DMS79 (cell line): Measurements from ENCODE around the gene SSNA1.

ENCODE experiments used
- DNase-seq: peaks from one replicate; lab custom pipeline; 2025; lab: John Stamatoyannopoulos, UW

Gene SSNA1

GRCh38 chr9:137201205-137201868 lies 12.9 kb downstream of the SSNA1 start:
- DNase-seq = no peak

GRCh38 chr9:137202966-137203365 lies 14.5 kb downstream of the SSNA1 start:
- no peak for DNase-seq

DNA sequence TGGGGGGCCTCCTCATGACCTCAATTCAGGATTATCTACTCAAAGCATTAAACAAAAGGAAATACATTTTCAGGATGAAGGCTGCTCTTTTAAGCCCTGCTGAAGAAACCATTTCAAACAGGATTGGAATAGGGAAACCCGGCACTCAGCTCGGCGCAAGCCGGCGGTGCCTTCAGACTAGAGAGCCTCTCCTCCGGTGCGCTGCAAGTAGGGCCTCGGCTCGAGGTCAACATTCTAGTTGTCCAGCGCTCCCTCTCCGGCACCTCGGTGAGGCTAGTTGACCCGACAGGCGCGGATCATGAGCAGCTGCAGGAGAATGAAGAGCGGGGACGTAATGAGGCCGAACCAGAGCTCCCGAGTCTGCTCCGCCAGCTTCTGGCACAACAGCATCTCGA lies 16.3 kb downstream of the SSNA1 start:
- DNase-seq = no peak

- peak; percentile 69 for DNase-seq
These were observed 16.9 kb downstream of the SSNA1 start, which contains the start of the genes NDOR1 and TMEM203 for GRCh38 chr9:137205126-137206069. NDOR1 (plus strand) TSS chr9:137205700; CDS start chr9:137205778, 78 bp downstream. TMEM203 (minus strand) TSS chr9:137205648; CDS start chr9:137205414, 234 bp downstream.

DNA sequence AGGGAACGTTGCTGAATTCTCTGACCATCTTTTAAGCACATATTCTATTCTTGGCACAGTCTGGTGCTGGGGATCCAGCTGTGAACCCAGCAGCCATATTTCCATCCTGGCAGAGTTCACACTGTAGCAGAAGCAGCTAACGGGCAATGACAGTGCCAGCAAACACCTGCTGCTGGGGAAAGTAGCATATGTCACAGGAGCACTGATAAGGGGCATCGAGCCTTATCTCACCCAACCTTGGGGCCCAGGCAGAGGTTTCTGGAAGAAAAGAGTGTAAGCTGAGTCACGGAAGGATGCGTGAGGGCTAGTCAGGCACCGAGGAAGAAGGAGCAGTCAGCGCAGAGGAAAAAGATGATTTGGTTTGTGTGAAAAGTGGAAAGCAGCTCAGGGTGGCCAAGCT lies 18.1 kb downstream of the SSNA1 start:
- no peak for DNase-seq

GRCh38 chr9:137211532-137211931 lies 23.1 kb downstream of the SSNA1 start:
- no peak for DNase-seq

DNA sequence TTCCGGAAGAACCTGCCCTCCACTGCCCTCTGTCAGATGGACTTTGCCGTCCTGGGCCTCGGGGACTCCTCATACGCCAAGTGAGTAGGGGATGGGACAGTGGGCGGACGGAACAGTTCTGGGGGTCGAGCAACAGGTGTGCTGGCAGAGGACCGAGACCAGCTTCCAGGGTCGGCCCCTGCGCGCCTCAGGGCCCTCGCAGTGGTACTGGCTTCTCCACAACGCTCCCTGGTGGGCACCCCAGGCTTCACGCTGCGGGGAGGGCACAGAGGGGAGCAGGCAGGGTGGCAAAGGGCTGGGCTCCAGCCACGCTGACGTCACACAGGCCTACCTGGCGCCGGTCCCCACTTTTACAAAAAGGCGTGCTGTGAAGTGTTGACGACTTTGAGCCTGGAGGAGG lies 24.0 kb downstream of the SSNA1 start:
- no peak for DNase-seq

DNA sequence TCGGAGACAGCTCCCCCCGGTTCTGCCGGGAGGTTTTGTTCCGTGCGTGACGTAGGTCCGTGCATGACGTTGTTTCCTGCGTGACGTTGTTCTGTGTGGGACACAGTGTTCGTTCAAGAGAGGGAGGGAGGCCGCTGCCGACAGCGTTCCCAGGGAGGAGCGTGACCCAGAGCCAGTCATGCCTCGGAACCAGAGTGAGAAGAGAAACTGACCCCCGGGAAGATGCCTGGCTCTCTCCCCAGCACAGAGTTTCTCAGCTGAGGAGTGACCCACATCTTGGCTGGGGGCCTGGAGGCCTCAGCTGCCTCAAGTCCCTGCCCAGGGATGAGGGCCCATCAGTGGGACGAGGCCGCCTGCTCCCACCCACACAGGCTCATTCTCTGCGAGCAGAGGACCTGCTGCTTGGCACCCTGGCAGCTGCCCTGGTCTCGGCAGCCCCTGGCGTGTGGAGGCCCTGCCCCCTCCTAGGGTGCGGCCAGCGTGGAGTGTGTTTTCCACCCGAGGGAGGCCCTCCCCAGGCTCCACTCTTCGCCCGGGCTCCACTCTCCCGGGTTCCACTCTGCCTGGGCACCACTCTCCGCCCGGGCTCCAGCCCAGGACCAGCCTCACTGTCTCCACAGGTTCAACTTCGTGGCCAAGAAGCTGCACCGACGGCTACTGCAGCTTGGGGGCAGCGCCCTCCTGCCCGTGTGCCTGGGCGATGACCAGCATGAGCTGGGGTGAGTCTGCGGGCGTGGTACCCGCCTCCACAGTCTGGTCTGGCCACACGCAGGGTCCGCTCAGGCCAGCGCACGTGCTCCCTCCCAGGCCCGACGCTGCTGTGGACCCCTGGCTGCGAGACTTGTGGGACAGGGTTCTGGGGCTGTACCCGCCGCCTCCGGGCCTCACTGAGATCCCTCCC lies 24.9 kb downstream of the SSNA1 start:
- no peak for DNase-seq

- DNase-seq = no peak
These were observed 26.1 kb downstream of the SSNA1 start for GRCh38 chr9:137214620-137215019.

GRCh38 chr9:137215196-137215986 lies 26.9 kb downstream of the SSNA1 start:
- no peak for DNase-seq

DNA sequence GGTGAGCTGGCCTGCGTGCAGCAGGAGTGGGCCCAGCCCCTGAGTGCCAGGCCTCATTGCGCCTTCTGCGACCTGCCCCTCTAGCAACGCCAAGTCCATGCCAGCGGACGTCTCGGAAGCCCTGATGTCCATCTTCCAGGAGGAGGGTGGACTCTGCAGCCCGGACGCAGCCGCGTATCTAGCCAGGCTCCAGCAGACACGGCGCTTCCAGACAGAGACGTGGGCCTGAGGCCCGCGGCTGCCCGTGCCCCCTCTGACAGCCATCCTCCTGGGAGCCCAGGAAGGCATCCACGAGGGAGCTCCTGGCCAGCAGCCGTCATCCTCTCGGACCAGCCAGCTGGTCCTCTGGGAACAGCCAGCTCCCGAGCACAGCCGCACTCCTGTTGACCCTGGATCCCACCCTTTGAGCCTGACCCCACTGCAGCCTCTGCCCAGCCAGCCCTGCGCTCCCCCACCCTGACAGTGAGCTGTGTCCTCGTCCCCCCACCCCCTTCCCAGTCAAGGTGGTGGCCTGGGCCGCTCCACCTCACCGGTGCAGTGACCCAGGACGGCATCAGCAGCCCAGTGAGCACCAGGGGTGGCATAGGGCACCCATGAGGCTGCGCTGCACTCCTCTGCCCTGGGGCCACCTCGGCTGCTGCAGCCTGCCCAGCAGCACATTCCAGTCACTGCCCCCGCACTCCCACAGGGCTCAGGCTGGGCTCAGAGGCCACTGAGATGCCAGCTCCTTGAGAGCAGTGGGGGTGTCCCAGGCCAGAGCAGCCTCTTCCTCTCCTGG lies 27.9 kb downstream of the SSNA1 start:
- no peak for DNase-seq

DNA sequence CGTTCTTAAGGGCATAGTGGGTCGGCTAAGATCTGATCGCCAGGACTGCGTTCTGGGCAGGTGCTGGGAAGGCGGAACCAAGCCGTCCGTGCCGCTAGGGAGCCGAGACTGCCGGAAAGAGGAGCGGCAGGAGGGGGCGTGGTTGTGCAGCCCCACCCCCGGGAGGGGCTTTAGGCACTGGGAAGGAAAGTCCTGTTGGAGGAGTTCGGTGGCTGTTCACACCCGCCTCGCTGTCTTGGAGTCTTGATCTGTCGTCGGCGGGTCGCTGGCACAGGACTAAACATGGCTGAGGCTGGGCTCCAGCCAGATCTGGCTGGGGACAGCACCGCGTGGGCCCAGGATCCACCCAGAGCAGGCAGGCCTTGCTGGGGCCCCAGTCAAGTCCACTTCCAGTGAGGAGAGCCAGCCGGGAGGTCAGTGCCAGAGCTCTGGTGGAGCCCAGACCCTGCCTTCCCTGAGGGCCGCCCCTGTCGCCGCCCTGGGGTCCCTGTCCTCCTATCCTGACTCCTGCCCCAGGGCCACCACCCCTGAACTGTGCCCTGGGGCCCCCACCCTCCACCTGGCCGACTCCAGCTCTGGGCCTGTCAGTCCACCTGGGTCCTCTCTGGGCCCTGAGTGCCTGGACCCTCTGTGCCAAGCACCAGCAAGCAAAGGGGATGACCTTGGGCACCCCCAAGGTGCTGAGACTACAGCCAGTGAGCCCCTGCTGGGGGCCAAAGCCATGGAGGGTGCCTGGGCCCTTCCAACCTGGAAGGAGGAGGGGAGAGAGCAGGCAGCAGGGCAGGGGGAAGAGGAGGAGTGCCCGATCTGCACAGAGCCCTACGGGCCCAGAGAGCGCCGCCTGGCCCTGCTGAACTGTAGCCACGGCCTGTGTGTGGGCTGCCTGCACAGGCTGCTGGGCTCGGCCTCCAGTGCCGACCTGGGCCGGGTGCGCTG lies 29.1 kb downstream of the SSNA1 start:
- DNase-seq = no peak

DNA sequence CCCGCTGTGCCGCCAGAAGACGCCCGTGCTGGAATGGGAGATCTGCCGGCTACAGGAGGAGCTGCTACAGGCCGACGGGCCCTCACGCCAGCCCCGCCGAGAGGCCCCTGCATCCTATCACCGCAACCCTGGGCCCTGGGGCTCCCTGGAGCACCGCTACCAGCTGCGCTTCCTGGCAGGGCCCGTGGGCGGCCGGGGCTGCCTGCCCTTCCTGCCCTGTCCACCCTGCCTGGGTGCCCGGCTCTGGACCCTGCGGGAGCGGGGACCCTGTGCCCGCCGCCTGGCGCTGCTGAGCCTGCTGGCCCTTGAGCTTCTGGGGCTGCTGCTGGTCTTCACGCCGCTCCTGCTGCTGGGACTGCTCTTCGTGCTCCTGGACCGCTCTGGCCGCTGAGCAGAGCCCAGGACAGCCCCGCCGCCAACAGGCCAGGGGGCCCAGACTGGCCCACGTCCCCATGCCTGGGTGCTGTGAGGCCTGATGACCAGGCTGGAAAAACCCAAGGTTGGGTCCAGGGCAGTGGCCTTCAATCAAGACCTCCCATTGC lies 29.8 kb downstream of the SSNA1 start:
- no peak for DNase-seq

DNA sequence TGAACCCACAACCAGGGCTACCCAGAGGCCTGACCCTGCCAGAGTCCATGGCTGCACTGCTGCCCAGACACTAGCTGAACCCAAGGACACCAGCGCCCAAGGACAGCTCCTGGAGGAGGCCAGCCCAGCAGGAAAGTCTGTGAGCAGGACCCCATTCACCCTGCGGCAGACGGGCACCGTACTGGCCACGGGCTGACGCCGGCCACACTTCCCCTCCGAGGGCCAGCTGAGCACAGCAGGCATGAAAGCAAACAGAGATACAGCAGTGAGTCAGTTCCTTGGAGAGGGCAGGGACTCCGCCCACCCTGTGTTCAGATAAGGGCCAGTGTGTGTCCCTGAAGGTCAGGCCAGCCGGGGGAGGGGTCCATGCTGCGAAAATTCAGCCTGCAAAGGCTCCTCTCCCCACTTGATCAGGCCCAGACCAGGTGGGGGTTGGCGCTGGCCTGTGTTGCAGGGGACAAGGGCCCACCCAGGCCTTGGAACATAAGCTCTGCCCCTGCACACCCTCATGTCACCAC lies 30.3 kb downstream of the SSNA1 start:
- no peak for DNase-seq

- DNase-seq = no peak
These were observed 31.4 kb downstream of the SSNA1 start for GRCh38 chr9:137219757-137220316.

DNA sequence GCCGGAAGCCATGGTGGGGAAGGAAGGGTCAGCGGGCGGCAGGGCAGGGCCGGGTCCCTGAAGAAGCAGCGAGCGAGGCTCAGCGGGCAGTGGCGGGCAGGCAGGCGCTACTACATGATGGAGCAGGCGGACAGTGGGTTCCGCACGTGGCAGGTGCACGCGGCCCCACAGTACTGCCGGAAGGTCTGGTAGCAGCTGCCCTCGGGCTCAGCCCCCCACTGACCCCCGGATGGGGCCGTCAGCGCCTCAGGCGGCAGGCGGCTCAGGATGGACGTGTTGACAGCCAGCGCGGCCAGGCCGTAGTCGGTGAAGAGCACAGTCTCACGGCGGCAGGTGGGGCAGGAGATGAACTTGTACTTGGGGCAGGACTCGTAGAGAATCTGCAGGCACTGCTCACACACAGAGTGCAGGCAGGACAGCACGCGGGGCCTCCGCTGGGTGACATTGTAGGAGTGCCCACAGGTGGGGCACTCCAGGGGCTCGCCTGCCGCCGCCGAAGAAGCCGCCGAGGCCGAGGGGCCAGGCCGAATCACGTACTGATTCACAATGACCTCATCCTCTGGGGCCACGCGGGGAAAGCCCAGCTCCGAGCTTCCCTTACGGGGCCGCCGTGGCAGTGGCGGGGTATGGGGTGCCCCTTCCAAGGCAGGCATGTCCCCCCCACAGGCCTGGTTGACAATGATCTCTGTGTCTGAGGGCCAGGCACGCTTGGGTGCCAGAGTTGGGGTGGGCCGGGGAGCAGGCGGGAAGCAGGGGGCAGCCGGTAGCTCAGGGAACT lies 32.0 kb downstream of the SSNA1 start:
- no peak for DNase-seq

DNA sequence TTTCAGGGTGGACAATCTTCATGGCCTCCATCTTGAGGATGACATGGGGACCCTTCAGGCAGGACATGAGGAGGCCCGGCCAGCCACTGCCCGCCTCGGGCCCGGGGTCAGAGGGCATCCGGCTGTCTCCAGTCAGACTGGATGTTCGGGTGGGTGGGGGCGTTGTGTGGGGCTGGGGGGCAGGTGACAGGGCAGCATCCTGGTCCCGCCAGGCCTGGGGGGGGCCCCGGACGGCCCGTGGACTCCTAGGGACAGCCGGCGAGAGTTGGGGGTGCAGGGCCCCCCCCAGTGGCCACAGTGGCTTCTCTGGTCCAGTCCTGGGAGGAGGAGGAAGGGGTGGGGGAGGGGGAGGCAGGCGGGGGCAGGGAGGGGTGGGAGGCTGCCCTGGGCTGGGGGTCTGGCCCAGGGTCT lies 32.6 kb downstream of the SSNA1 start:
- DNase-seq = no peak
